HepG2 (cell line): ENCODE measurements around the gene C1orf74. TPM values are rescaled to one million over a fixed set of nuclear protein-coding genes. Genes with fewer than 3 reads are reported as not detected.
A peak's percentile ranks its signal among the peaks of the same experiment; 100 is the strongest.

Experiments
- ATAC-seq: fragments of 200-7000 bp; cut with Tn5 transposase; 3 replicates; pipeline ENCODE4 v1.9.1; 2020; ENCODE audit warnings: mild to moderate bottlenecking, moderate library complexity
- BruUV-seq: library from RNA; stranded (reverse); fragments of 400-500 nt; replicated peaks from 2 replicates; lab custom pipeline; 2021; lab: Mats Ljungman, UMichigan
- CTCF ChIA-PET: fragments of 300-600 bp; formaldehyde crosslinking; extraction: SDS; loops from one replicate; lab custom pipeline; 2021; ENCODE audit warnings: low total read pairs, inconsistent platforms, low intra/inter-chr PET ratio; lab: Yijun Ruan, JAX
- POLR2A ChIA-PET: fragments of 350-600 bp; sonication (Branson Sonifier 250); formaldehyde crosslinking; loops from one replicate; lab custom pipeline; 2020; ENCODE audit warnings: antibody characterized with exemption, inconsistent platforms; lab: Yijun Ruan, JAX
- DNase-seq: peaks from one replicate; pipeline ENCODE4 v3.0.0-alpha.2; 2015; ENCODE audit warnings: low spot score
- FAIRE-seq: peaks from 3 replicates; lab custom pipeline; 2011; peaks lifted over from hg19 to GRCh38; lab: Jason Lieb, UNC
- H2AFZ ChIP-seq: one replicate; pipeline ENCODE4 v1.6.1; 2011; ENCODE audit warnings: low read length, inconsistent platforms
- H3K27ac ChIP-seq: fragments of 300-600 bp; 3 replicates; pipeline ENCODE4 v1.8.0; 2011; ENCODE audit warnings: mixed run types, mild to moderate bottlenecking, mixed read lengths, low read length, inconsistent platforms; ENCODE audit not compliant: insufficient read depth; ENCODE audit errors: extremely low read length
- H3K27me3 ChIP-seq, 2 experiments: fragments of 200-600 bp in 1 of 2; 2 replicates in 1 of 2; 3 replicates in 1 of 2; pipeline versions ENCODE4 v1.6.0 to v1.8.0; 2011; ENCODE audit warnings: low read length in 2 of 2, mild to moderate bottlenecking in 2 of 2, moderate library complexity in 2 of 2, inconsistent platforms in 1 of 2; ENCODE audit not compliant: insufficient read depth in 2 of 2, control insufficient read depth in 1 of 2
- H3K36me3 ChIP-seq, 2 experiments: fragments of 200-600 bp in 1 of 2; replicated peaks in 1 of 2; 2 replicates in 1 of 2; 3 replicates in 1 of 2; pipeline versions ENCODE4 v1.5.1 to v1.8.0; 2011; ENCODE audit warnings: low read length in 2 of 2, inconsistent platforms in 1 of 2; ENCODE audit not compliant: insufficient read depth in 2 of 2, control insufficient read depth in 1 of 2
- H3K4me1 ChIP-seq: 2 replicates; pipeline ENCODE4 v1.5.1; 2012; ENCODE audit warnings: low read length, inconsistent platforms; ENCODE audit not compliant: insufficient read depth
- H3K4me2 ChIP-seq: 2 replicates; pipeline ENCODE4 v1.6.0; 2011; ENCODE audit warnings: low read depth, low read length, inconsistent platforms
- H3K4me3 ChIP-seq, 3 experiments: fragments of 200-600 bp in 1 of 3; sonication (generic), shearing (Covaris generic) in 1 of 3; replicated peaks in 1 of 3; 2 replicates each; pipeline ENCODE4 v1.5.1; 2011 to 2016; ENCODE audit warnings: low read length in 3 of 3, inconsistent platforms in 2 of 3, low read depth in 2 of 3, mild to moderate bottlenecking in 2 of 3, control low read depth in 1 of 3, mixed read lengths in 1 of 3; ENCODE audit not compliant: insufficient read depth in 1 of 3
- H3K79me2 ChIP-seq: one replicate; pipeline ENCODE4 v1.6.1; 2011; ENCODE audit warnings: low read length, inconsistent platforms; ENCODE audit not compliant: insufficient read depth
- H3K9ac ChIP-seq: 2 replicates; pipeline ENCODE4 v1.6.0; 2011; ENCODE audit warnings: mild to moderate bottlenecking, low read depth, low read length, inconsistent platforms; ENCODE audit not compliant: insufficient read depth
- H3K9me3 ChIP-seq: 2 replicates; pipeline ENCODE4 v1.5.1; 2012; ENCODE audit warnings: mild to moderate bottlenecking, low read length
- H4K20me1 ChIP-seq: 2 replicates; pipeline ENCODE4 v1.6.0; 2011; ENCODE audit warnings: inconsistent platforms, mild to moderate bottlenecking, low read length, moderate library complexity; ENCODE audit not compliant: insufficient read depth
- AKAP8 ChIP-seq: sonication (generic); formaldehyde crosslinking; IDR thresholded peaks from 2 replicates; pipeline ENCODE4 v1.5.1; 2020; ENCODE audit warnings: mild to moderate bottlenecking, missing genetic modification reagents
- ATF1 ChIP-seq: IDR thresholded peaks from 2 replicates; pipeline ENCODE4 v1.6.1; 2016; ENCODE audit warnings: mild to moderate bottlenecking, control low read depth
- GATAD1 ChIP-seq: IDR thresholded peaks from 2 replicates; pipeline ENCODE4 v1.6.1; 2016; ENCODE audit warnings: missing genetic modification reagents, missing compliant biosample characterization
- KAT7 ChIP-seq: IDR thresholded peaks from 2 replicates; pipeline ENCODE4 v1.6.1; 2018; ENCODE audit warnings: borderline replicate concordance, missing compliant biosample characterization
- MEF2D ChIP-seq: sonication (generic); formaldehyde crosslinking; IDR thresholded peaks from 2 replicates; pipeline ENCODE4 v1.5.1; 2020; ENCODE audit warnings: mild to moderate bottlenecking, missing genetic modification reagents
- NFKB2 ChIP-seq: sonication (generic); formaldehyde crosslinking; IDR thresholded peaks from 2 replicates; pipeline ENCODE4 v1.4.0; 2020; ENCODE audit warnings: missing genetic modification reagents, borderline replicate concordance
- NR3C1 ChIP-seq: sonication (generic); formaldehyde crosslinking; IDR thresholded peaks from 2 replicates; pipeline ENCODE4 v1.4.0; 2020; ENCODE audit warnings: missing genetic modification reagents
- RFX5 ChIP-seq: IDR thresholded peaks from 2 replicates; pipeline ENCODE4 v1.6.1; 2011; ENCODE audit warnings: low read depth, low read length, improper control_type of control experiment
- TEF ChIP-seq: sonication (generic); formaldehyde crosslinking; IDR thresholded peaks from 2 replicates; pipeline ENCODE4 v1.5.0; 2020; ENCODE audit warnings: missing genetic modification reagents
- TIGD3 ChIP-seq: sonication (generic); formaldehyde crosslinking; IDR thresholded peaks from 2 replicates; pipeline ENCODE4 v1.5.1; 2020; ENCODE audit warnings: mild to moderate bottlenecking, missing genetic modification reagents, borderline replicate concordance
- TP53 ChIP-seq: sonication (generic); formaldehyde crosslinking; conservative IDR thresholded peaks from 2 replicates; pipeline ENCODE4 v1.4.0; 2020; ENCODE audit warnings: missing genetic modification reagents
- TSC22D2 ChIP-seq: sonication (generic); formaldehyde crosslinking; IDR thresholded peaks from 2 replicates; pipeline ENCODE4 v1.5.1; 2020; ENCODE audit warnings: missing genetic modification reagents, mild to moderate bottlenecking, borderline replicate concordance
- ZFP82 ChIP-seq: sonication (generic); formaldehyde crosslinking; IDR thresholded peaks from 2 replicates; pipeline ENCODE4 v1.5.1; 2020; ENCODE audit warnings: mild to moderate bottlenecking, missing genetic modification reagents, borderline replicate concordance
- ZNF75D ChIP-seq: sonication (generic); formaldehyde crosslinking; IDR thresholded peaks from 2 replicates; pipeline ENCODE4 v1.8.1; 2023; ENCODE audit warnings: missing genetic modification reagents, mild to moderate bottlenecking, borderline replicate concordance
- ZNF761 ChIP-seq: sonication (generic); formaldehyde crosslinking; conservative IDR thresholded peaks from 2 replicates; pipeline ENCODE4 v1.4.0; 2020; ENCODE audit warnings: mild to moderate bottlenecking, missing genetic modification reagents
- ZNF766 ChIP-seq: sonication (generic); formaldehyde crosslinking; IDR thresholded peaks from 2 replicates; pipeline ENCODE4 v1.5.0; 2020; ENCODE audit warnings: missing genetic modification reagents, borderline replicate concordance
- ZNF773 ChIP-seq: sonication (generic); formaldehyde crosslinking; IDR thresholded peaks from 2 replicates; pipeline ENCODE4 v1.4.0; 2020; ENCODE audit warnings: missing genetic modification reagents, borderline replicate concordance
- WGBS: methylation state at CpG from one replicate; pipeline ENCODE4 v1.1.6; 2017; ENCODE audit warnings: low lambda C conversion rate; 5-methylcytosine and 5-hydroxymethylcytosine counted together
- in situ Hi-C: cut with HindIII; loops from 2 replicates; pipeline ENCODE4 v1.10.0; 2017; ENCODE audit warnings: low pct_unique_long_range_greater_than_20kb; ENCODE audit not compliant: extremely low pct_ligation_motif_present
- intact Hi-C: fragments of 100-400 bp; cut with micrococcal nuclease; formaldehyde crosslinking; loops from one replicate; pipeline ENCODE4 v1.10.0; 2022; ENCODE audit not compliant: unreplicated experiment
- polyA plus RNA-seq, 8 experiments: library from polyadenylated mRNA; depleted of rRNA in 3 of 8; stranded (reverse) in 7 of 8; unstranded in 1 of 8; fragments of >200 nt; fragmentation: Illumina TruSeq in 4 of 8; extraction: Trizol in 4 of 8; gene quantifications; 2 replicates each; pipeline versions ENCODE4 v1.2.1 to v1.2.3, GENCODE V29; 2011 to 2016; ENCODE audit warnings: low read depth in 4 of 8, missing spikeins in 1 of 8, mixed read lengths in 1 of 8; ENCODE audit not compliant: insufficient read depth in 1 of 8
- total RNA-seq, 5 experiments: library from RNA; depleted of rRNA; stranded (reverse); fragments of >200 nt; fragmentation: Illumina TruSeq; extraction: Trizol; gene quantifications; 2 replicates each; pipeline ENCODE4 v1.2.3, GENCODE V29; 2016; ENCODE audit warnings: low read depth in 1 of 5

Gene C1orf74
- total and polyA plus RNA-seq, 2 of the 13 experiments (the other 11 are each of a cell fraction or from before 2014, with no cell fraction given) = 0.33 to 0.71 TPM

- Histone ChIP-seq H3K36me3 (no peaks in the 10 kb centered on the region), H4K20me1 (no peaks in the 10 kb centered on the region), H3K27me3 (no peaks in the 10 kb centered on the region; a peak in 1 of 5 replicates), H3K79me2 (no peaks in the 10 kb centered on the region), H3K4me2 (no peak overlapping the region), H3K4me1 (peaks cover 9% of the 10 kb centered on the region)
- ChIA-PET POLR2A (no interaction called here), CTCF (interaction anchor here (1.3 kb wide), 1 partner anchor 171 kb away, joined by 7 read pairs; no protein-coding TSS in a partner anchor)
- no peak for FAIRE-seq
- WGBS = 40% methylated on average over 3 of the region's 4 CpGs
- no peak for DNase-seq
- intact Hi-C loops = loop anchor here (1.0 to 5.0 kb wide), 3 partner anchors 21 to 171 kb away; no protein-coding TSS in a partner anchor
- TF ChIP-seq ATF1 = no peak
- no peak for TF ChIP-seq RFX5
- TF ChIP-seq ZNF75D = no peak
- no peak for TF ChIP-seq TP53 (CRISPR knock-in tag)
- no peak for TF ChIP-seq TIGD3 (CRISPR knock-in tag)
- TF ChIP-seq, all 625 proteins: peak for 0
- in situ Hi-C loops = no loop called here
- ATAC-seq = no peak
- Histone ChIP-seq H3K9ac (no peak overlapping the region), H2AFZ (no peak overlapping the region), H3K27ac (no peak overlapping the region), H3K9me3 (no peaks in the 10 kb centered on the region), H3K4me3 (no peak overlapping the region)
- no TSS peak for BruUV-seq
Measured at GRCh38 chr1:209748620-209749019, 35.7 kb downstream of the C1orf74 start.

GRCh38 chr1:209747580-209748262 is 36.6 kb downstream of the C1orf74 start:
- H3K9ac ChIP-seq = no peak overlapping the region
- POLR2A ChIA-PET = interaction anchor here (0.6 kb wide), 1 partner anchor 37 kb away, joined by 4 read pairs; the partner anchor contains the start of gene C1orf74
- H4K20me1 ChIP-seq = no peaks in the 10 kb centered on the region
- H3K36me3 ChIP-seq = no peaks in the 10 kb centered on the region
- in situ Hi-C loops = no loop called here
- H3K27me3 ChIP-seq = no peaks in the 10 kb centered on the region; a peak in 1 of 5 replicates
- CTCF ChIA-PET = interaction anchor here (1.3 kb wide), 1 partner anchor 170 kb away, joined by 7 read pairs; no protein-coding TSS in a partner anchor
- H3K79me2 ChIP-seq = no peaks in the 10 kb centered on the region
- no peak overlapping the region for H2AFZ ChIP-seq
- peak; percentile 89 for DNase-seq
- intact Hi-C loops = loop anchor here (1.0 to 5.0 kb wide), 3 partner anchors 22 to 170 kb away; no protein-coding TSS in a partner anchor
- 5% methylated on average over 11 of the region's 37 CpGs for WGBS
- no peak overlapping the region for H3K27ac ChIP-seq
- H3K4me3 ChIP-seq = peak overlapping the region in 1 of 3 experiments; percentile 24; a peak in 1 of 6 replicates
- H3K4me2 ChIP-seq = peak overlapping the region; percentile 58
- peaks cover 9% of the 10 kb centered on the region for H3K4me1 ChIP-seq
- BruUV-seq = no TSS peak
- FAIRE-seq = peak; percentile 85
- peak; percentile 100 for ATAC-seq
- no peaks in the 10 kb centered on the region for H3K9me3 ChIP-seq
- TF ChIP-seq KAT7 (CRISPR knock-in tag) (no peak), ZNF761 (CRISPR knock-in tag) (0 out of 2 replicates have a peak, but pooled peaks have one; percentile 25), MEF2D (CRISPR knock-in tag) (0 out of 2 replicates have a peak, but pooled peaks have one; percentile 27), TSC22D2 (no peak; the same call in 1 of the 2 replicates), ZNF773 (CRISPR knock-in tag) (no peak), AKAP8 (no peak), NR3C1 (CRISPR knock-in tag) (no peak), NFKB2 (CRISPR knock-in tag) (peak; percentile 73; the same call in 1 of the 2 replicates), TEF (CRISPR knock-in tag) (no peak), GATAD1 (CRISPR knock-in tag) (peak; percentile 52; the same call in 1 of the 2 replicates), ZNF766 (no peak; the same call in 1 of the 2 replicates), ZFP82 (CRISPR knock-in tag) (no peak)
